Measurements from ENCODE around the gene ITCH.

DNA sequence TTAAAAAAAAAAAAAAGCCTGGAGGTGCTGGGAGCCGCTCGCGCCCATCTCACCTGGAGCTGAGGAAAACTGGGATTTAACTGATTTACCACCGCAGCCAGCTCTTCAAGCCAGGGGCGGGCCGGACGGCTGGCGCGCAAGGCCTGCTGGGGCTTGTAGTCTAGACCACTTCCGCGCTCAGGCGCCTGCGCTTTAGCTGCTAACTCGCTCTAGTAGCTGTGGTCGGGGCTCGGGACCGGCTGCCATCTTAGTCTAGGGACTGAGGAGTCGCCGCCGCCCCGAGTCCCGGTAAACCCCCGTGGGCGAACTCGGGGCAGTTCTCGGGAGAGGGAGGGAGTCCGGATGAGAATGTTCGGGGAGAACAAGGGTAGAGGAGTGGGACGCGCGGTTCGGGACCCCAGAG lies at the start of gene ITCH:
- TF ChIP-seq, protein P1, sequence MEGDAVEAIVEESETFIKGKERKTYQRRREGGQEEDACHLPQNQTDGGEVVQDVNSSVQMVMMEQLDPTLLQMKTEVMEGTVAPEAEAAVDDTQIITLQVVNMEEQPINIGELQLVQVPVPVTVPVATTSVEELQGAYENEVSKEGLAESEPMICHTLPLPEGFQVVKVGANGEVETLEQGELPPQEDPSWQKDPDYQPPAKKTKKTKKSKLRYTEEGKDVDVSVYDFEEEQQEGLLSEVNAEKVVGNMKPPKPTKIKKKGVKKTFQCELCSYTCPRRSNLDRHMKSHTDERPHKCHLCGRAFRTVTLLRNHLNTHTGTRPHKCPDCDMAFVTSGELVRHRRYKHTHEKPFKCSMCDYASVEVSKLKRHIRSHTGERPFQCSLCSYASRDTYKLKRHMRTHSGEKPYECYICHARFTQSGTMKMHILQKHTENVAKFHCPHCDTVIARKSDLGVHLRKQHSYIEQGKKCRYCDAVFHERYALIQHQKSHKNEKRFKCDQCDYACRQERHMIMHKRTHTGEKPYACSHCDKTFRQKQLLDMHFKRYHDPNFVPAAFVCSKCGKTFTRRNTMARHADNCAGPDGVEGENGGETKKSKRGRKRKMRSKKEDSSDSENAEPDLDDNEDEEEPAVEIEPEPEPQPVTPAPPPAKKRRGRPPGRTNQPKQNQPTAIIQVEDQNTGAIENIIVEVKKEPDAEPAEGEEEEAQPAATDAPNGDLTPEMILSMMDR (IDR thresholded peaks at IDR 0.05), result no peak
- TF ChIP-seq POLR2A (IDR thresholded peaks at IDR 0.05), result peak in 1 of 2 donors; percentile 84
